Caco-2 (cell line): Measurements from ENCODE around the gene GAP43. TPM values are rescaled to one million over a fixed set of nuclear protein-coding genes. Genes with fewer than 3 reads are reported as not detected.

Experiments
- BruUV-seq: library from RNA; stranded (reverse); fragments of 400-500 nt; replicated peaks from 2 replicates; lab custom pipeline; 2021; lab: Mats Ljungman, UMichigan
- CTCF ChIA-PET: fragments of 300-600 bp; sonication (Branson Sonifier 250); formaldehyde crosslinking; loops from one replicate; lab custom pipeline; 2022; ENCODE audit warnings: antibody characterized with exemption; lab: Charles Lee
- POLR2A ChIA-PET: fragments of 300-600 bp; sonication (Branson Sonifier 250); formaldehyde crosslinking; loops from one replicate; lab custom pipeline; 2022; ENCODE audit warnings: antibody characterized with exemption; lab: Charles Lee
- DNase-seq, 2 experiments: peaks; one replicate each; pipeline versions ENCODE4 v3.0.0 to v3.0.0-alpha.2; 2020 to 2022
- H3K27me3 ChIP-seq: replicated peaks from 2 replicates; pipeline ENCODE4 v1.6.0; 2011; ENCODE audit warnings: low read length; ENCODE audit not compliant: control insufficient read depth, insufficient read depth
- H3K36me3 ChIP-seq: 2 replicates; pipeline ENCODE4 v1.5.1; 2011; ENCODE audit warnings: low read length; ENCODE audit not compliant: control insufficient read depth, insufficient read depth
- H3K4me1 ChIP-seq: fragments of 250-450 bp; sonication (Bioruptor Pico); 2 replicates; pipeline ENCODE4 v1.5.1; 2020; ENCODE audit warnings: mild to moderate bottlenecking
- H3K4me3 ChIP-seq: 2 replicates; pipeline ENCODE4 v1.5.1; 2011; ENCODE audit warnings: low read depth, mild to moderate bottlenecking, control low read depth, low read length
- H3K9me3 ChIP-seq: fragments of 250-450 bp; sonication (Bioruptor Pico); 2 replicates; pipeline ENCODE4 v1.5.1; 2020; ENCODE audit warnings: mild to moderate bottlenecking, moderate library complexity
- H3K27ac Mint-ChIP-seq: one replicate; pipeline ENCODE4 v1.8.0; 2022; ENCODE audit warnings: mixed read lengths; ENCODE audit not compliant: unreplicated experiment
- H3K27me3 Mint-ChIP-seq: one replicate; pipeline ENCODE4 v1.8.0; 2022; ENCODE audit warnings: mixed read lengths; ENCODE audit not compliant: insufficient read depth, unreplicated experiment
- H3K36me3 Mint-ChIP-seq: one replicate; pipeline ENCODE4 v1.8.0; 2022; ENCODE audit warnings: mild to moderate bottlenecking, mixed read lengths; ENCODE audit not compliant: insufficient read depth, unreplicated experiment
- H3K4me1 Mint-ChIP-seq: one replicate; pipeline ENCODE4 v1.8.0; 2022; ENCODE audit warnings: low read depth, mixed read lengths; ENCODE audit not compliant: unreplicated experiment
- H3K4me3 Mint-ChIP-seq: one replicate; pipeline ENCODE4 v1.8.0; 2022; ENCODE audit warnings: mild to moderate bottlenecking, moderate library complexity, mixed read lengths; ENCODE audit not compliant: unreplicated experiment
- H3K9me3 Mint-ChIP-seq: one replicate; pipeline ENCODE4 v1.8.0; 2022; ENCODE audit warnings: mixed read lengths; ENCODE audit not compliant: unreplicated experiment
- CTCF ChIP-seq, 2 experiments: fragments of 200-600 bp in 1 of 2; IDR thresholded peaks; 1 replicate in 1 of 2; 2 replicates in 1 of 2; pipeline versions ENCODE4 v1.5.1 to v1.8.0; 2011 to 2022; ENCODE audit warnings: antibody characterized with exemption in 1 of 2, control low read depth in 1 of 2, inconsistent platforms in 1 of 2, low read depth in 1 of 2, low read length in 1 of 2, mild to moderate bottlenecking in 1 of 2, moderate library complexity in 1 of 2; ENCODE audit not compliant: insufficient read depth in 1 of 2, severe bottlenecking in 1 of 2, unreplicated experiment in 1 of 2
- intact Hi-C: fragments of 100-400 bp; cut with micrococcal nuclease; formaldehyde crosslinking; loops from one replicate; pipeline ENCODE4 v1.10.0; 2022; ENCODE audit not compliant: unreplicated experiment
- total RNA-seq: library from RNA; stranded (reverse); gene quantifications from 2 replicates; pipeline ENCODE4 v1.2.3, GENCODE V29; 2022

GAP43 gene
- total RNA-seq, 1 experiment from 2014 or later, result not detected

- Histone ChIP-seq H3K27me3 (no peaks in the 10 kb centered on the region), H3K9me3 (no peaks in the 10 kb centered on the region), H3K36me3 (no peaks in the 10 kb centered on the region), H3K4me3 (no peak overlapping the region), H3K4me1 (no peaks in the 10 kb centered on the region)
- no peak overlapping the region for H3K27ac Mint-ChIP-seq
- H3K27me3 Mint-ChIP-seq, result peaks cover 5% of the 10 kb centered on the region
- no peak for DNase-seq
- intact Hi-C loops, result no loop called here
- no peaks in the 10 kb centered on the region for H3K9me3 Mint-ChIP-seq
- ChIA-PET POLR2A (no interaction called here), CTCF (no interaction called here)
- H3K4me3 Mint-ChIP-seq, result no peak overlapping the region
- no TSS peak for BruUV-seq
- H3K36me3 Mint-ChIP-seq, result no peaks in the 10 kb centered on the region
- no peaks in the 10 kb centered on the region for H3K4me1 Mint-ChIP-seq
- no peak for TF ChIP-seq CTCF (IDR thresholded peaks at IDR 0.05; ENCODE audit: insufficient read depth in 1 of 2, low read depth in 1 of 2, low read length in 1 of 2, severe bottlenecking in 1 of 2, unreplicated experiment in 1 of 2)
Measured at GRCh38 chr3:115630850-115631249, 7.5 kb downstream of the GAP43 start.

- Mint-ChIP-seq H3K36me3 (no peaks in the 10 kb centered on the region), H3K4me1 (no peaks in the 10 kb centered on the region), H3K4me3 (no peak overlapping the region), H3K27me3 (peaks cover 7% of the 10 kb centered on the region), H3K27ac (no peak overlapping the region), H3K9me3 (no peaks in the 10 kb centered on the region)
- TF ChIP-seq CTCF (IDR thresholded peaks at IDR 0.05; ENCODE audit: insufficient read depth in 1 of 2, low read depth in 1 of 2, low read length in 1 of 2, severe bottlenecking in 1 of 2, unreplicated experiment in 1 of 2), result no peak
- no peak overlapping the region for H3K4me3 ChIP-seq
- DNase-seq, result no peak
- CTCF ChIA-PET, result no interaction called here
- POLR2A ChIA-PET, result no interaction called here
- no peaks in the 10 kb centered on the region for H3K9me3 ChIP-seq
- intact Hi-C loops, result no loop called here
- no peaks in the 10 kb centered on the region for H3K36me3 ChIP-seq
- H3K27me3 ChIP-seq, result no peaks in the 10 kb centered on the region
- H3K4me1 ChIP-seq, result no peaks in the 10 kb centered on the region
- no TSS peak for BruUV-seq
Measured at GRCh38 chr3:115632026-115632425, 8.7 kb downstream of the GAP43 start.

- Mint-ChIP-seq H3K27me3 (peaks cover 8% of the 10 kb centered on the region), H3K27ac (no peak overlapping the region), H3K9me3 (no peaks in the 10 kb centered on the region), H3K4me3 (no peak overlapping the region), H3K4me1 (no peaks in the 10 kb centered on the region), H3K36me3 (no peaks in the 10 kb centered on the region)
- no peaks in the 10 kb centered on the region for H3K27me3 ChIP-seq
- intact Hi-C loops, result no loop called here
- POLR2A ChIA-PET, result no interaction called here
- CTCF ChIA-PET, result no interaction called here
- no peak overlapping the region for H3K4me3 ChIP-seq
- BruUV-seq, result no TSS peak
- no peaks in the 10 kb centered on the region for H3K36me3 ChIP-seq
- no peaks in the 10 kb centered on the region for H3K4me1 ChIP-seq
- H3K9me3 ChIP-seq, result no peaks in the 10 kb centered on the region
- DNase-seq, result no peak
- TF ChIP-seq CTCF (IDR thresholded peaks at IDR 0.05; ENCODE audit: insufficient read depth in 1 of 2, low read depth in 1 of 2, low read length in 1 of 2, severe bottlenecking in 1 of 2, unreplicated experiment in 1 of 2), result no peak
Measured at GRCh38 chr3:115633467-115633866, 10.2 kb downstream of the GAP43 start.
